HG03439 (cell line): Measurements from ENCODE around the gene GLRA1.
"Not testable (repeated sequence)": the region's sequence is repeated elsewhere in the genome, so short reads cannot be mapped to it uniquely, and the experiment has no call there.

Source experiments
- ATAC-seq: cut with Tn5 transposase; IDR thresholded peaks from one replicate; pipeline ENCODE4 v1.9.1; 2021; ENCODE audit warnings: mild to moderate bottlenecking, moderate library complexity; ENCODE audit not compliant: unreplicated experiment

GLRA1 gene

GRCh38 chr5:151822141-151822540, 102.5 kb downstream of the GLRA1 start:
- no peak for ATAC-seq

DNA sequence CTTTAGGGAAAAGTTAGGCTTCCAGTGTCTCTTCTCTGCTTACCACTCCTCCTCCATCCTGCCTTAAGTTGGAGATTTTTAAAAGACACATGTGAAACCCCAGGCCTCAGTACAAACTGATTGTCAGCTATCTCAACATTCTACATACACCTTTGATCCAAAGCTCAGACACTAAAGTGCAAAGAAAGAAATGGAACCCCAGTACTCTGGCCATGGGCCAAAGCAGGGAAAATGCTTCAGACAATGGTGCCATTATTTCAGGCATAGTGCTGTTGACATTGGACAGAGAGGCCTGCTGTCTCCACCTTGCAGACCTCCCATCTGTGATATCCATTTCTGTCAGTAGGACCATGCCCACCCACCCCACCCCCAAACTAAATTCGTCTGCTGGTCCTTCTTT, 103.7 kb downstream of the GLRA1 start:
- ATAC-seq = no peak

DNA sequence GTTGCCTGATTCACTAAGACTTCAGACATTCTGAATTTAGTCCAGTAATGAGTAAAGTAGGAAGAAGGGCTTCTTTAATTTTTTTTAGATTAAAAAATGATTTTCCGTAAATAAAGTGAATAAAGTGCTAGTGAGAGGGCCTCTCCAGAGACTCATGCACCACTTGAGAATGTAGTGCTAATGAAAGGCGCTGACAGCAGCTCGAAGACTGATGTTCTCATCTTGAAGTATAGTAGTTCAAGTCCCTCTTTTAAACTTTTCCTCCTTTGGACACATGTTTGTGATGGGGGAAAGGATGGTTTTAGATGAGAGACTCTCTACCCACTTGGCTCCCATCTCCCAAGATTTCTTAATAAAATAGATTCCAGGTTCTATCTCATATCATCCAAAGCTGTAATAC, 104.4 kb downstream of the GLRA1 start:
- ATAC-seq = no peak

DNA sequence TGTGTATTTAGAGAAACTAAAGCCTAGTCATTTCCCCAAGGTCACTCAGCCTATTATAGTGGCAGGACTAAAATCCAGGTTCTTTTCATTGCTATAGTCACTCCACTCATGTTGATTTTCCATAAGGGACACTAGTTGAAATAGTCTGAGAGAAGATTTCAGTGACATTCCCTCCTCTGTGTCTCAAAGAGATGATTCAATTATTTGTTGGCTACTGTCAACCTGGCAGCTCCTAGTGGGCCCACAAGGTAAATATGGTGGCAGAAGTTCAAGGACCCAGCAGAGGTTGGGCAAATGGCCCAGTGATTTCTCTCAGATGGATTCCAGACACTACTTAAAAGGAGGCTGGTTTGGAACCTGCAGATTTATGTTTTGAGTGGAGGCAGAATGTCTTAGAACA, 104.8 kb downstream of the GLRA1 start:
- no peak for ATAC-seq

- no peak for ATAC-seq
Measured at GRCh38 chr5:151815051-151815450, 109.6 kb downstream of the GLRA1 start.

- no peak for ATAC-seq
Measured at GRCh38 chr5:151812757-151813309, 111.8 kb downstream of the GLRA1 start.

DNA sequence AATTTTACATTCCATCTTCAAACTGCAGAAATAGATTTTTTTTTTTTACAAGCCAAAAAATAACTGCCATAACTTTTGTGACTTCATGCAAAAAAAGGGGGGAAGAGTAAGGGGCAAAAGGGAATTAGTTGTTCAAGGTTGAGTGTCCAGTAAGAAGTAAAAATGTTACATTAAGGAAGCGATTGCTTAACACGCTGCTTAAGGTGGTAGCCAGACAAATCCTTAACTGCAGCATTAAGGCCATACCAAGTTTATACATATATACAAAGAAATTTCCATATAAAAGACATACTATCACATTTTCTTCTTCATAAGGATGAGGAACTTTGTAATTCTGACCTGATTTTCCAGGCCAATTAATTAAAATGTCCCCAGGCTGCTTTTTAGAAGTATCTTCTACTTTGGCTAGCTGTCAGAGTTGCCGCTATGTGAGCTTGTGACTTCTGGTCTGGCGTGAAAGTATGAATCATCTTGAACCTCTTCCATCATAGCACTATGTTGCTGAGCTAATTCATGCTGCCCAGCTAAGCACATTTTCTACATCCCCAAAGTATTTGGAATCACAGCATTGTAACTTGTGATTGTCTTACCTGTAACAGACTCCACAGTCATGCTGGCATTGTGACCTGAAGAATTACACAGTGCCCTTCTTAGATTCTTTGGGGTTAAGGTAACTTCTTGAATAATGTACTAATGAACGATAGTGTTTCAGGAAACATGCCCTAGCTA, 112.9 kb downstream of the GLRA1 start:
- no peak for ATAC-seq

DNA sequence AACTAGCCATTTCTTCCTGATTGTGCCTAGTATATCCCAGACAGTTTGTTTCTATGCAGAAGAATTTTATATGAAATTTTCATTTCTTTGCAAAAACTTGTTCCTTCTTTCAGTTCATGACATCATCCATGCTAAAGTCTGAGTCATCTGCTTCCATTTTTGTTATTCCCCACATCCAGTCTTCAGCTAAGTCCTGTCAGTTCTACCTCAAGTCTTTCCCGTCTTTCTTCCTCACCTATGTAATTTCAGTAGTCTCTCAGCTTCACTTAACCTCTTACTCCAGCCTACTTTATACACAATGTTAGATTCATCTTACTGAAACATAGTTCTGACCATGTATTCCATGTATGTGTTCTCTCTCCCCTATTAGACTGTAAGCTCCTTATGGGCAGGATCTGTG, 113.8 kb downstream of the GLRA1 start:
- ATAC-seq = no peak

- no peak for ATAC-seq
Measured at GRCh38 chr5:151810449-151810848, 114.2 kb downstream of the GLRA1 start.

GRCh38 chr5:151808451-151809169, 116.0 kb downstream of the GLRA1 start:
- no peak for ATAC-seq

DNA sequence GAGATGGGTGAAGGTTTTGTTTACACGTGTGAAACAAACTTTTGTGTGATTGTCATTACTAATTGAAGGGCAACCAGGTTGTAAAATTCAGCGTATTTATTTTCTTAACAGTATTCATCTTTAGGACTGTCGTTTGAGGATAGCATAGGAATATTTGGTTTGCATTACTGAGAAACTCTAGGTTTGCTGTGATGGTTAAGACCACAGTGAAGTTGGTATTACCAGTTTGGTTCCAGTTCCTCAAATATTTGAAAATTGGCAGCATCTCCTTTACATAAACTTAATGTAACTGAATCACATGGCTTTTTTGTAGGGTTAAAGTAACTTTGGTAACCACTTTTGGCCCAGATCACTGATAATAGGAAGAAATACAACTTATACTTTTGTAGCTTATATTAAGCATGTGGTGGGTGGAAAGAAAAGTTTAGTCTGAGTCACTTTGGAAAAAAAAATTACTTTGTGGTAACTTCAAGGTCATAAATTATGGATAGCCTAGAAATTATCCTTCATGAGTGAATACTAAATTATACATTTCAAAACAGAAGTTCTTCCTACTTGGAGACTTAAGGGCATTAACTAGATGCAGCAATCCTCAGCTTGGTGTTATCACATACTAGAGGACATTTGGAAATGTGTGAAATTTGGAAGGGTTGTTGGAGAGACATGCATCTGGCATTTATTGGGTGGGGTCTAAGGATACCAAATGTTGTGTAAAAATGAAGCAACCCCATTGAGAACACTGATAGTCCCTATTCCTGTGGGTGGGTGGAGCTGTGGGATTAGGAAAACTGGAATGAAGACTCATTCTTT, 119.0 kb downstream of the GLRA1 start:
- ATAC-seq = no peak

DNA sequence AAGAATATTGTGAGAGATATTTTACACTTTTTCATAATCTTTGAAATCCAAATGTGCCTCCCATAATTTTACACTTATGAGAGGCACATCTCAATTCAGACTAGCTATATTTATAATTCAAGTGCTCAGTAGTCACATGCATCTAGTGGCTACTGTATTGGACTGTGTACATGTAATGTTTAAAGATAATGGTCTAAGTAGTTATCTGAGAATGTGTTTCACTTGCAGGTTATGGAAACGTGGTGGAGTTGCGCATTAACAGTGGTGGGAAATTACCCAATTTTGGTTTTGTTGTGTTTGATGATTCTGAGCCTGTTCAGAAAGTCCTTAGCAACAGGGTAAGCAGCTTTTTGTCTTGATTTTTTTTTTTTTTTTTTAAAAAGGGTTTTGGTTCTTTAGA, 124.1 kb downstream of the GLRA1 start:
- no peak for ATAC-seq

- no peak for ATAC-seq
Measured at GRCh38 chr5:151799407-151799806, 125.2 kb downstream of the GLRA1 start.

- no peak for ATAC-seq
Measured at GRCh38 chr5:151798674-151799073, 126.0 kb downstream of the GLRA1 start.

GRCh38 chr5:151795426-151795825, 129.2 kb downstream of the GLRA1 start:
- ATAC-seq = no peak

- ATAC-seq = no peak
Measured at GRCh38 chr5:151793358-151793757, 131.3 kb downstream of the GLRA1 start.

DNA sequence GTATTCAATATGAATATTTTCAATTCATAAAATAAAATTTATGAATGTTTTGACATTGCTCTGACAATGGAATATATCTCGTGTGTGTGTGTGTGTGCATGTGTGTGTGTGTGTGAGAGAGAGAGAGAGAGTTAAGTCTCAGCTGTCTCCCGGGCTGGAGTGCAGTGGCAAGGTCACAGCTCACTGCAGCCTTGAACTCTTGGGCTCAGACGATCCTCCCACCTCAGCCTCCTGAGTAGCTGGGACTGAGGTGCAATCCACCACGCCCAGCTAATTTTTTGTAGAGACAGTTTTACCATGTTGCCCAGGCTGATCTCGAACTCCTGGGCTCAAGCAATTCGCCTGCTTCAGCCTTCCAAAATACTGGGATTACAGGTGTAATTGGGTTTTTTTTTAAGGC, 136.8 kb downstream of the GLRA1 start:
- no peak for ATAC-seq

- no peak for ATAC-seq
Measured at GRCh38 chr5:151786468-151786867, 138.2 kb downstream of the GLRA1 start.

DNA sequence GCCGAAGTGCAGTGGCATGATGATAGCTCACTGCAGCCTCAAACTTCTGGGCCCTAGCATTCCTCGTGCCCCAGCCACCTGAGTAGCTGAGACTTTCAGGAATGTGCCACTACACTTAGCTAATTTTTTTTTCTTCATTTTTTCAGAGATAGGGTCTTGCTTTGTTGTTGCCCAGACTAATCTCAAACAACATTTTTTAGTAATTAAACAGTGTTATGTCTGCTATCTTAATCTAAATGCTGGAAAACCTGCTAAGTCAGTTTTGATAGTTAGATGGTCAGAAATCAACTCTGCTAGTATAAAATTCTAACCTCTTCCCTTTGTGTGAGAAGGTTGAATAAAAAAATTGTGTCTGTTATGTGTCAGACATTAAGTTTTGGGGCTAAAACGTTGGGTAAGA, 140.5 kb downstream of the GLRA1 start:
- no peak for ATAC-seq

DNA sequence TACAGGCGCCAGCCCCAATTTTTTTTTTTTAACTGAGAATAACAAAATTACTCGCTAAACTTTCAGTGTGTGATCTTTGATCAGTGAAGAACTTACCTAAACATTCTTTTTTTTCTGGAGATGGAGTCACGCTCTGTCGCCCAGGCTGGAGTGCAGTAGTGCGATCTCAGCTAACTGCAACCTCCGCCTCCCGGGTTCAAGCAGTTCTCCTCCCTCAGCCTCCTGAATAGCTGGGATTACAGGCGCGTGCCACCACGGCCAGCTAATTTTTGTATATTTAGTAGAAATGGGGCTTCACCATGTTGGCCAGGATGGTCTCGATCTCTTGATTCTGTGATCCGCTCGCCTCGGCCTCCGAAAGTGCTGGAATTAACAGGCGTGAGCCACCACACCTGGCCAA, 141.0 kb downstream of the GLRA1 start:
- ATAC-seq = not testable (repeated sequence)

DNA sequence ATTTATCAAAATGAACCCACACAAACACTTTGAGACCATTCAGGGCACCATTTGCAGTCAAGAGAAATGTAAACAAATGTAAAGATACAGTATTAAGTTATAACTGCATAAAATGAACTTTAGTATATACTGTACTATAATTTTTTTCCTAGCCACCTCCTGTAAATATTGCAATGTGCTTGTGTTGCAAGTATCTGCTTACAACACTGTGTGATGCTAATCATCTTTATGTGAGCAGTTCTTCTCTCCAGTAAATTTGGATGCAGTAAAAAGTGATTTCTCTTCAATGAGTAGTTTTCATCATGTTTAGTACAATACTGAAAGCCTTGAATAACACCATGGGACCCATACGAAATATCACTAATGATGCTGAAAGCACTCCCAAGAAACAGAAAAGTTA, 143.4 kb downstream of the GLRA1 start:
- no peak for ATAC-seq
